Astrocyte (in vitro differentiated cells and primary cell): ENCODE data around the gene TEKT5.

Experiments used
- EZH2 ChIP-seq: IDR thresholded peaks from 2 replicates; pipeline ENCODE4 v1.6.1; 2012; ENCODE audit warnings: mild to moderate bottlenecking, low read length, inconsistent platforms; ENCODE audit not compliant: insufficient read depth
- TF ChIP-seq, protein P1 (sequence below): IDR thresholded peaks from 2 replicates; pipeline ENCODE4 v1.5.1; 2011; ENCODE audit warnings: low read depth, mild to moderate bottlenecking, inconsistent platforms, low read length, moderate library complexity; ENCODE audit not compliant: insufficient read depth

- TF ChIP-seq EZH2: no peak
- TF ChIP-seq, protein P1, sequence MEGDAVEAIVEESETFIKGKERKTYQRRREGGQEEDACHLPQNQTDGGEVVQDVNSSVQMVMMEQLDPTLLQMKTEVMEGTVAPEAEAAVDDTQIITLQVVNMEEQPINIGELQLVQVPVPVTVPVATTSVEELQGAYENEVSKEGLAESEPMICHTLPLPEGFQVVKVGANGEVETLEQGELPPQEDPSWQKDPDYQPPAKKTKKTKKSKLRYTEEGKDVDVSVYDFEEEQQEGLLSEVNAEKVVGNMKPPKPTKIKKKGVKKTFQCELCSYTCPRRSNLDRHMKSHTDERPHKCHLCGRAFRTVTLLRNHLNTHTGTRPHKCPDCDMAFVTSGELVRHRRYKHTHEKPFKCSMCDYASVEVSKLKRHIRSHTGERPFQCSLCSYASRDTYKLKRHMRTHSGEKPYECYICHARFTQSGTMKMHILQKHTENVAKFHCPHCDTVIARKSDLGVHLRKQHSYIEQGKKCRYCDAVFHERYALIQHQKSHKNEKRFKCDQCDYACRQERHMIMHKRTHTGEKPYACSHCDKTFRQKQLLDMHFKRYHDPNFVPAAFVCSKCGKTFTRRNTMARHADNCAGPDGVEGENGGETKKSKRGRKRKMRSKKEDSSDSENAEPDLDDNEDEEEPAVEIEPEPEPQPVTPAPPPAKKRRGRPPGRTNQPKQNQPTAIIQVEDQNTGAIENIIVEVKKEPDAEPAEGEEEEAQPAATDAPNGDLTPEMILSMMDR: no peak
Measured at GRCh38 chr16:10663744-10664143, 31.0 kb downstream of the TEKT5 start.
